Measurements from ENCODE around the gene AVEN.
"Not testable (repeated sequence)": the region's sequence is repeated elsewhere in the genome, so short reads cannot be mapped to it uniquely, and the experiment has no call there.

Gene AVEN

DNA sequence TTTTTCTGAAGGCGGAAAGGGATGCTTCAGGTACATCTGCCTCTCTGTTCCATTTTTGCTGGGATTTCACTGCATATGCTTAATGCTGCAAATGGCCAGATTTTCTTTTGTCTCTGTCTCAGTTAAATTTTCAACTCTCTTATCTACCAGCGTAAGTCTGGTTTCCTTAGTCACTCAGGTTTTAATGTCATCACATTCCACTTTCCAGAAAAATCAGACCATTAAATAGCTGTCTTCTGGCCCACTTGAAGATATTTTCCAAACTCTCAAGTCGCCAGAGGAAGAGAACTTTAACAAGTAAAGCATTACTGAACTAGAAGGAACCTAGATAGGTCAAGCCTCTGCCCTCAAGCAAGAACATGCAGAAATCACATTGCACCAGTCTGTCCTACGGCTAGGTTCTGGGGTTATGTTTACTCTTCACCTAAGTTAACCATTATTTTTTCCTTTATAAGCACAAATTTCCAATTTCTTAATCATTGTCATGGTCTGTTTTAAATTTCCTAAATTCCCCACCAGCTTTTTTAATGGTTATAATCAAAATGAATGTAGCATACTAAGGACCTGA is 26.5 kb downstream of the AVEN start:
- no peak overlapping the region for H3K4me3 ChIP-seq (ENCODE audit: low read depth, low read length)
- in situ Hi-C loops (cut with HindIII; ENCODE audit: low sequenced_read_pairs), result no loop called here

DNA sequence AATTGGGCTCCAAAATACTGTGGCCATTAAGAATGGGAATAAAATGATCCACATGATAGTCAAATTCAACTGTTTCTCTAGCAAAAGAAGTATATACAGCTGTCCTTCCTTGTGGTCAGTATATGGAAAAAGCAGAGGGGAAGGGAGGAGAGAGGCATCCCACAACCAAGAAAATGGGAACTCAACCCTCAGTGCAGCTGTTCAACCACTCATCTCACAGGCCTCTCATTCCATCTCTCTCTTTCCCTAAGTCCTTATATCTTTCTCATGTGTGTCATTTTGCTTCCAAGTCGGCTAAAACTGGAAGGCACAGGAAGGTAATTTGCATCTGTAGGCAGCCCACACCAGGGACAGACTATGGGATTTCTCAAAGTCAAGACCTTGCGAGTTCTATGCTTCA is 27.5 kb downstream of the AVEN start:
- no peak overlapping the region for H3K4me3 ChIP-seq (ENCODE audit: low read depth, low read length)
- no peak for DNase-seq (ENCODE audit: low read depth, low spot score)
- TF ChIP-seq, protein P1, sequence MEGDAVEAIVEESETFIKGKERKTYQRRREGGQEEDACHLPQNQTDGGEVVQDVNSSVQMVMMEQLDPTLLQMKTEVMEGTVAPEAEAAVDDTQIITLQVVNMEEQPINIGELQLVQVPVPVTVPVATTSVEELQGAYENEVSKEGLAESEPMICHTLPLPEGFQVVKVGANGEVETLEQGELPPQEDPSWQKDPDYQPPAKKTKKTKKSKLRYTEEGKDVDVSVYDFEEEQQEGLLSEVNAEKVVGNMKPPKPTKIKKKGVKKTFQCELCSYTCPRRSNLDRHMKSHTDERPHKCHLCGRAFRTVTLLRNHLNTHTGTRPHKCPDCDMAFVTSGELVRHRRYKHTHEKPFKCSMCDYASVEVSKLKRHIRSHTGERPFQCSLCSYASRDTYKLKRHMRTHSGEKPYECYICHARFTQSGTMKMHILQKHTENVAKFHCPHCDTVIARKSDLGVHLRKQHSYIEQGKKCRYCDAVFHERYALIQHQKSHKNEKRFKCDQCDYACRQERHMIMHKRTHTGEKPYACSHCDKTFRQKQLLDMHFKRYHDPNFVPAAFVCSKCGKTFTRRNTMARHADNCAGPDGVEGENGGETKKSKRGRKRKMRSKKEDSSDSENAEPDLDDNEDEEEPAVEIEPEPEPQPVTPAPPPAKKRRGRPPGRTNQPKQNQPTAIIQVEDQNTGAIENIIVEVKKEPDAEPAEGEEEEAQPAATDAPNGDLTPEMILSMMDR (IDR thresholded peaks at IDR 0.05; ENCODE audit: low read depth, low read length), result no peak
- in situ Hi-C loops (cut with HindIII; ENCODE audit: low sequenced_read_pairs), result no loop called here

More for the DNA sequence above, 26.5 kb downstream of the AVEN start:
- DNase-seq (ENCODE audit: low read depth, low spot score), result no peak
- TF ChIP-seq, protein P1 (IDR thresholded peaks at IDR 0.05; ENCODE audit: low read depth, low read length), result no peak

DNA sequence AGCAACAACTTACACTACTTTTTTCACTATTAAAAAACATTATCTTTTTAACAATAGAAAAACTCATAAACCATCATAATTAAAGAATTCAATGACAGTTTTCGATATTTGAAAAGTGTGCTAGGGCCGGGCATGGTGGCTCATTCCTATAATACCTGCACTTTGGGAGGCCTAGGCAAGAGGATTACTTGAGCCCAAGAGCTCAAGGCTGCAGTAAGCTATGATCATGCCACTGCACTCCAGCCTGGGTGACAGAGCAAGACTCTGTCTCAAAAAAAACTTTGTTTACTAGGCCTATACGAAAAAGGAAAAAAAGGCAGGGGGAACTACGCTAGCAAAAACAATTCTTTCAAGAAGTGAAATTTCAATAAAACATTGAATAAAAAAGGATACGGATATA is 28.1 kb downstream of the AVEN start:
- TF ChIP-seq, protein P1 (IDR thresholded peaks at IDR 0.05; ENCODE audit: low read depth, low read length), result no peak
- no peak for DNase-seq (ENCODE audit: low read depth, low spot score)
- H3K4me3 ChIP-seq (ENCODE audit: low read depth, low read length), result no peak overlapping the region
- in situ Hi-C loops (cut with HindIII; ENCODE audit: low sequenced_read_pairs), result no loop called here

DNA sequence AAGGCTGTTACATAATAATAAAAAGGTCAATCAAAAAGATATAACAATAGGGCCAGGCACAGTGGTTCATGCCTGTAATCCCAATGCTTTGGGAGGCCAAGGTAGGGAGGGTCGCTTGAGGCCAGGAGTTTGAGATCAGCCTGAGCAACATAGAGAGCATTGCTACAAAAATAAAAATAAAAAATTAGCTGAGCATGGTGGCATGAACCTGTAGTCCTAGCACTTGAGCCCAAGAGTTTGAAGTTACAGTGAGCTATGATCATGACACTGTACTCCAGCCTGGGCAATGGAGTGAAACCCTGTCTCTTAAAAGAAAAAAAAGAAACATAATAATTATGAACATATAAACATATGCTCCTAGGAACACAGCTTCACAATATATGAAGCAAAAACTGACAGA is 29.3 kb downstream of the AVEN start:
- TF ChIP-seq, protein P1 (IDR thresholded peaks at IDR 0.05; ENCODE audit: low read depth, low read length), result no peak
- no peak for DNase-seq (ENCODE audit: low read depth, low spot score)
- in situ Hi-C loops (cut with HindIII; ENCODE audit: low sequenced_read_pairs), result no loop called here

DNA sequence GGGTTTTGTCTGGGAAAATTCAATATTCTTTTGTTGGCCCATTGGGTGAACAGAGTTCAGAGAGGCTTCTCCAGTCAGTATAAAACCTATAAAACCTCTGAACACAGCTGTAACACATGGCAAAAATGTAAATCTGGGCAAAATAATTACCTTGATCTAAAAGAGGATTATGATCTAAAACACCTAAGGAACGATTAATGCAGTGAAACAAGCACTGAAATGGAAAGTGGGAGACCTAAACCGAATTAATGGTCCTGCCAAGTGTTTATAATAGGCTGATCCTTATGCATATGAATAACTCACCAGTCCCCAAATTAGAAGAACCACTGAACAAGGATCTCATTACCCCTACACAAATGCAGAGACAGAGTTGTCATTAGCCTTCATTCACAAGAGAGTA is 32.6 kb downstream of the AVEN start:
- DNase-seq (ENCODE audit: low read depth, low spot score), result no peak
- TF ChIP-seq, protein P1 (IDR thresholded peaks at IDR 0.05; ENCODE audit: low read depth, low read length), result no peak
- in situ Hi-C loops (cut with HindIII; ENCODE audit: low sequenced_read_pairs), result no loop called here

More for the DNA sequence above, 29.3 kb downstream of the AVEN start:
- no peak overlapping the region for H3K4me3 ChIP-seq (ENCODE audit: low read depth, low read length)

DNA sequence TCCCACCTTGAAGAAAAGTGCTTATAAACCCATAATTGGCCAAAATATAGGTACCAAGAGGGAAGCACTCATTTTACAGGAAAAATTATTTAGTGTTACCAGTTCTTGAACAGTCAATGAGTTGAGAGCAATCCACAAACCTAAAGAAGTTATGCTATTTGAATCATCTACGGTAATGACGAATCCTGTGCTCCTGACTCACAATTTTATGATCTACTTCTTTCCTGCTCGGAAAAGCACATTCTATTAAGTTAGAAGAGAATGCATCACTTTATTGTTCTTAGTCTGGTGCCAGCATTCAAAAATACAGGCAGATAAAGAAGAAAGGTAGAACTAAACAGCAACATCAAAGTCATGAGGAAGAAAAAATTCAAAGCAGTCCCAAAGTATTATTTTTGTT is 37.5 kb downstream of the AVEN start:
- DNase-seq (ENCODE audit: low read depth, low spot score), result peak; percentile 28
- TF ChIP-seq, protein P1 (IDR thresholded peaks at IDR 0.05; ENCODE audit: low read depth, low read length), result no peak
- H3K4me3 ChIP-seq (ENCODE audit: low read depth, low read length), result no peak overlapping the region
- in situ Hi-C loops (cut with HindIII; ENCODE audit: low sequenced_read_pairs), result no loop called here

More for the DNA sequence above, 32.6 kb downstream of the AVEN start:
- H3K4me3 ChIP-seq (ENCODE audit: low read depth, low read length), result no peak overlapping the region

DNA sequence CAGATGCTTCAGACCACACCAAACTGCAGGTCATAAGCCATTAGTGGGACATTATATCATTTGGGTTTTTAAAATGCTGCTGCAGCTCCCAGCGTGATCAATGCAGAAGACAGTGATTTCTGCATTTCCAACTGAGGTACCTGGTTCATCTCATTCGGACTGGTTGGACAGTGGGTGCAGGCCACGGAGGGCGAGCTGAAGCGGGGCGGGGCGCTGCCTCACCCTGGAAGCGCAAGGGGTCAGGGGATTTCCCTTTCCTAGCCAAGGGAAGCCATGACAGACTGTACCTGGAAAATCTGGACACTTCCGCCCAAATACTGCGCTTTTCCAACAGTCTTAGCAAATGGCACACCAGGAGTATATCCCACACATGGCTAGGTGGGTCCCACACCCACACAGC is 43.3 kb downstream of the AVEN start:
- DNase-seq (ENCODE audit: low read depth, low spot score); in situ Hi-C loops (cut with HindIII; ENCODE audit: low sequenced_read_pairs); H3K4me3 ChIP-seq (ENCODE audit: low read depth, low read length): not testable (repeated sequence)

Measured in astrocyte of the spinal cord (primary cell).